Neural progenitor cell (in vitro differentiated cells): ENCODE results near the gene GALNT2.

ENCODE experiments used
- CTCF ChIP-seq: fragments of 200-600 bp; sonication (generic); IDR thresholded peaks from 2 replicates; pipeline ENCODE4 v1.5.1; 2017; ENCODE audit warnings: antibody characterized with exemption, mild to moderate bottlenecking
- EZH2 ChIP-seq: fragments of 200-600 bp; sonication (generic); IDR thresholded peaks from 2 replicates; pipeline ENCODE4 v1.6.1; 2017; ENCODE audit warnings: antibody characterized with exemption, mild to moderate bottlenecking, moderate library complexity

GRCh38 chr1:230284891-230285290 is 217.9 kb downstream of the GALNT2 start:
- TF ChIP-seq CTCF (no peak), EZH2 (no peak)
